A204.1 (cell line): ENCODE data around the gene MAD1L1.

Source experiments
- FAIRE-seq: peaks from 2 replicates; lab custom pipeline; 2012; peaks lifted over from hg19 to GRCh38; lab: Jason Lieb, UNC

The MAD1L1 gene

DNA sequence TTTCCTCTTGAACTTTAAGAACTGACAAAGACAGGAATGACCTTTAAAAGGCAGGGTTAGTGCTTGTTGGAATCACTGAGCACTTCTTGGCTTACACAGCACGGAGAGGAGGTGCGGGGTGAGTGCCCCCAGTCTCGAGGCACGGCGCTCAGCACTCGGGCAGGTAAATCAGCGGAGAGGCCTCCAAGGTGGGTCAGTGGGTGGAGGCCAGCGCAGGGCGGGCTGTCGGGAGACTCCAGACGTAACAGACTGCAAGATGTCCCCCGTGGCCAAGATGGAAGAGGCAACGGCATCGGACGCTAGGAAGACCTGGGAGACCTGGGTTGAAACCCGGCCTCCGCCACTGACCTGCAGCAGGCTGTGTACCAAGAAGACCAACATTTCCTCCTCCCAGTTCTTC, 149.4 kb downstream of the MAD1L1 start:
- FAIRE-seq, result no peak

GRCh38 chr7:2082139-2082998, 150.4 kb downstream of the MAD1L1 start:
- no peak for FAIRE-seq

DNA sequence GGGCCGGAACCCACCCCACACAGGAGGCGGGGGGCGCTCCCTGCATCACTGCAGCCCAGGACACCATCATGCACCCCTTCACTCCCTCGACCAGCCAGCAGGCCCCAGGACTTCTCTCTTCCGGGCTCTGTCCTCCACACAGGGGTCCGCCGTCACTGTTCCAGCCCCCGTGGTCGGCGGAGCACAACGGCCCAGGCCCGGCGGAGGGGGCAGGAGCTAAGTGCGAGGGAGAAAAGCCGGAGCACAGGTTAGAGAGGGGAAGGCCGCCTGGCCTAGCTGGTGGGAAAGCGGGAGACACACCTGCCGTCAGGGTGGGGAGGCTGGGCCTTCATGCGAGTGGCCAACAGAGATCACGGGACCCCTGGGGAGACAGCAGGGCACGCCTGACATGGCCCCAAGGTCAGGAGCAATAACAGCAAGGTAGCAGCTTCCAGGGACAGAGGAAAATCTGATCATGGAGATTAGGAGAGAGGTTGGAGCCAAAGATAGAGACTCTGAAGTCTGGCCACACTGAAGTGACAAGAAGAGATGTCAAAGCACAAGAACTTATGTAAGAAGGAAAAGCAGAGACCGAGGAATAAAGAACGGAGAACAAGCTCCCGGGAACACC, 151.1 kb downstream of the MAD1L1 start:
- FAIRE-seq, result no peak

- FAIRE-seq, result no peak
Observed at GRCh38 chr7:2080477-2080876, 152.3 kb downstream of the MAD1L1 start.

GRCh38 chr7:2080060-2080387, 152.7 kb downstream of the MAD1L1 start:
- FAIRE-seq, result no peak

GRCh38 chr7:2079332-2080059, 153.2 kb downstream of the MAD1L1 start:
- FAIRE-seq, result no peak

GRCh38 chr7:2078899-2079298, 153.8 kb downstream of the MAD1L1 start:
- no peak for FAIRE-seq

DNA sequence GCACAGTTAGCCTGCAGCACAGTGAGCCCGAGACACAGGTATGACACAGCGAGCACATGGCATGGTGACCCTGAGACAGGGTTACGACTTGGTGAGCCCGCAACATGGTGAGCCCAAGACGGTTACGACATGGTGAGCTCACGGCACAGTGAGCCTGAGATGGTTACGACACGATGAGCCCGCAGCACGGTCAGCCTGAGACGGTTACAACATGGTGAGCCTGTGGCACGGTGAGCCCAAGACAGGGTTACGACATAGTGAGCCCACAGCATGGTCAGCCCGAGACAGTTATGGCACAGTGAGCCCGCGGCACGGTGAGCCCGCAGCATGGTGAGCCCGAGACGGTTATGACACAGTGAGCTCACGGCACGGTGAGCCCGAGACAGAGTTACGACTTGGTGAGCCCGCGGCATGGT, 156.1 kb downstream of the MAD1L1 start:
- FAIRE-seq, result no peak

GRCh38 chr7:2075811-2076210, 156.9 kb downstream of the MAD1L1 start:
- no peak for FAIRE-seq

- no peak for FAIRE-seq
Observed at GRCh38 chr7:2074691-2075090, 158.1 kb downstream of the MAD1L1 start.

- FAIRE-seq, result no peak
Observed at GRCh38 chr7:2072798-2073197, 159.9 kb downstream of the MAD1L1 start.

- no peak for FAIRE-seq
Observed at GRCh38 chr7:2072042-2072441, 160.7 kb downstream of the MAD1L1 start.

DNA sequence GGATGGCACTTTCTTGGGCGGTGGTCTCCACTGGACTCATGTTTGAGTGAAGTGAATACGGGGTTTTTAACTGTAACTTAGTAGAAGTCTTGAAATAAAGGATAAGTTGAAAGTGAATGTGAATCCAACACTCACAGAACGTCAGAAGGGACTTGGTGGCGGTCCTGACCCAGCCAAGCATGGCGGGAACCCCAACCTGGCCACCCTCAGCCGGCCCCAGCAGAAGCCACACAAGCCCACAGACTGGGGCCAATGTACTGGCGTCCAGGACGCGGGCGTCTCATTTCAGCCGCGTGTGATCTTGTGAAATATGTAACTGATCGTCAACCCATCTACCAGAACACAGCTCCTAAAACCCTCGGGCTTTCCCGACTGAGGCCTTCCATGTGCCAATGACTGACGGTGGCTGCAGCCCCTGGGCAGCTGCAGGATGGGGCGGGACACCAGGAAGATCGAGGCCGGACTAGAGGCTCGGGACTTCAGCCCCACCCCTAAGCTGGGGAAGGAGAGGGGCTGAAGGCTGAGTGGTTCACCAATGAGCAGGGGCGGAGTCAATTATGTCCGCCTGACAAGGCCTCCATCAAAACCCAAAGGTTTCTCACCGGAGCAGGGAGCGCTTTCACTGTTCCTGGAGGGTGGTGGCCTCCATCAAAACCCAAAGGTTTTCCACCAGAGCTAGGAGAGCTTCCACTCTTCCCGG, 161.5 kb downstream of the MAD1L1 start:
- no peak for FAIRE-seq

- no peak for FAIRE-seq
Observed at GRCh38 chr7:2070151-2070763, 162.5 kb downstream of the MAD1L1 start.

DNA sequence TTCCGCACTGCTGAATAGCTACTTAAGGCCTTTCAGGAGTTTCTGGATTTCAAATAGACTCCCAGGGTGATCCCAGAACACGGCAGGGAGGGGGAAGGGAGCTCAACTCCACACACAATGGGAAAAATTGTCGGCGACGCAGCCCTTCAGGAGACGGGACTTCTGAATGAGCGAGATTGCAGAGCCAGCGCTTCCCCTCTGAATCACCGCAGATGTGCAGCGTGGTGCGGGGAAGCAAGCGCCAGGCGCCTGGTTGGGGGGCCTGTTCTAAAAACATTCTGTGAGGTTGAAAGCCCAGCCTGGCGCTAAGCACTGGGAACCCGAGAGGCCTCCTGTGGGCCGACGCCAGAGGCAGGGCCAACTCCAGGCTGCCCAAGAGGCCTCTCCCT, 163.3 kb downstream of the MAD1L1 start:
- no peak for FAIRE-seq

DNA sequence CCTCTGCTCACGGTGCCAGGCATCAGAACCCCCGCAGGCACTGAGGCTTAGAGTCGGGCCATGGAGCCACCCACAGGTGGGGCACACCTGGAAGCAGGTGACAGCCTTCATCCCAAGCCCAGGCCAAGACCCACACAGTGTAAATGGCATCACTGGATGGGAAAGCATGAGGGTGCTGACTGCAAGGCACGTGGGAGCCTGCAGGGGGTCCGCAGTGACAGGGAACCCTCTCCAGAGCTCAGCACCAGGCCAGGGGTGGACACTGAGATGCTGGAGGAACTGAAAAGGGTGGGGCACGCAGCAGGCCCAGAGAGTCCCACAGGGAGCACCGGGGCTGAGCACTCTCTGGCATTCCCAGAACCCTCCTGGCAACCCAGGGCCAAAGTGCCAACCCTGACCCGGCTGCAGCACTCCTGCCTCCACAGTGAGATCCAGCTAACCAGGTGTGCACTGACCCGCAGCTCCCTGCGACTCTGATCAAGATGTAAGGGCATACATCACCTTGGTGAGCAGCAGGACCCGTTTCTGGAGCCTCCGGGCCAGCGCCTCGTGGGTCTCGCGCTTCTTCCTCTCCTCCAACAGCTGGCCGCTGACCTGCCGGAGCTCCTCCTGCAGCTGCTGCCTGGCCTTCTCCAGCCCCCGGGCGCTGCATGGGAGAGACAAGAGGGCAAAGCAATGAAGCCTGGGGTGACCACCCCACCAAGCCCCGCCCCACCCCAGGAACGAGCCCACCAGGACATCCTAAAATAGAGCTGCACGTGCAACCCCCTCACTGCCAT, 163.9 kb downstream of the MAD1L1 start:
- no peak for FAIRE-seq

DNA sequence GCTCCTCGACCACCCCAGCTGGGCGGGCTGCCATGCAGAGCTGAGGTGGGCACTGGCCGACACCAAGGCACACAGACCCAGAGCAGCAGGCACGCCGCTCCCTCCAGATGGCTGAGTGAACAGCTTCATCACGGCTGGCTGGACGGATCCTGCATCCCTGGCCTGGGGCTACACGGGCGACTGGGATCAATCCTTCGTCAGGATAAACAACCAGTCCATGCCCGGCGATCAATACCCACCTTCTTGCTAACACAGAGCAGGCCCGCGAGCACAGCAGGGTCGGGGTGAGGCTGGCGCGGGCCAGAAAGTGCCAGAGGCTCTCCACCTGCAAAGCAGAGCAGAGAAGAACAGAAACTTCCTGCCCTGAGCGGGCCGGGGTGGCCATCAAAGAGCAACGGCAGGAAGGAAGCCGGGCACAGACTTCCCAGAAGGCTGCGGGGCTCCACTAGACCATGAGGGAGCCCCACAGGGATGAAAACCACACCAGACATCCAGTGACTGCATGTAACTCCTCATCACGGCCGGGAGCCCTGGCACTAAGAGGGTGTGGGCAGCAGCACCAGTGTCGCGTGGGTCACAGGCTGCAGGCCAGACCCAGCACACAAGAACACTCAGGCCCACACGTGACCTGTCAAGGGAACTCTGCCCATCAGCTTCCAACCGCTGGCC, 166.4 kb downstream of the MAD1L1 start:
- no peak for FAIRE-seq

DNA sequence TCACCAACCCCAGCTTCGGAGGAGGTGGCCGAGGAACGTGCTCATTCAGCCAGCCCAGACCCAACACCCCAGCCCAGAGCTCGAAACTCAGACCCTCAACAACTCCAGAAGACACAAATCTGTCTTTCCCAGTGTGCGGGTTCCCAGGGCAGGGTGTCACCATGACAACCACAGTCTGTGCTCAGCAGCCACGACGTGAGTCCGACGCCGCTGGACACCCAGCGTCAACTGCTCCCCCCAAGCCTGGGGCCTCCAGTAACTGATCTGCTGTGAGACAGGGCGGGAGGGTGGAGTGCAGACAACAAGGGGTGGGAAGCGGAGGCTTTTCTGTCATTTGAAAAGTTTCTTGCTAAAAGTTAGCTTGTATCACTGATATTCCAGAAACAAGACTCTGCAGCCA, 167.2 kb downstream of the MAD1L1 start:
- FAIRE-seq, result no peak

DNA sequence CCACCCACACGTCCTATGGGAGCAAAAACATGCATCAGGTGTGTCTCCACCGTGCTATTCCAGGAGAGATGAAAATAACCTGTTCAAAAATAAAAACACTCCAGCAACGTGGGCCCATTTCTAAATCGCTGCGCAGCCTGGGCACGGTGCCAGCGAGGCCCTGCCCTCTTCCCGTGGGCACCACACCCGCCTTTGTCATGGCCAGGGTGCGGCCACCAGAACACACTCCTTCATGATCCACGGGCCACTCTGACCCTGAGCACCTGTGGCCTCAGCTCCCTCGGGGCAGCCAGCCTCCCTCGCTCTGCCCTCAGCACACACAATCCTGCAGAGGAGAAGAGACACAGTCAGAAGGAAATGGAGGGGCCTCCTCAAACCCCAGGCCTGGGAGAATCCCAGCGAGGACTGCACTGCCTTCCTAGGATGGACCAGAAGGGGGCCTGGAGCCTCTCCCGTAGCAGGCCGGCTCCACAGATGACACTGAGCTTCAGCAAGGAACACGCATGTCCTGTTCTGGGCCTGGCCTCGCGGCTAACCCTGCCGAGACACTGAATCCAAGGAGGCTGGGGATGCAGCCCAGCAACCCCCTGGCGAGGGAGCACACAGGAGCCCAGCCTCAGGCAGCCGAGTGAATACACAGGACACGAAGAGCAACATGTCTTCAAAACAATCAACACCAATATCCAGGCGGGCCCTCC, 169.0 kb downstream of the MAD1L1 start:
- FAIRE-seq, result no peak

- no peak for FAIRE-seq
Observed at GRCh38 chr7:2062648-2063047, 170.1 kb downstream of the MAD1L1 start.
